ENCODE results near the gene PIBF1. TPM values are rescaled to one million over a fixed set of nuclear protein-coding genes. Genes with fewer than 3 reads are reported as not detected.

Gene PIBF1
- total RNA-seq, 1 experiment from 2014 or later = 30.6 TPM

GRCh38 chr13:72823081-72823480 lies 41.1 kb downstream of the PIBF1 start:
- Histone ChIP-seq H3K4me3 (ENCODE audit: low read depth, low read length, poor library complexity, severe bottlenecking) (no peak overlapping the region), H3K36me3 (ENCODE audit: insufficient read depth, low read length, poor library complexity, severe bottlenecking) (peaks cover 12% of the 10 kb centered on the region), H3K9me3 (ENCODE audit: low read depth, low read length, poor library complexity, severe bottlenecking) (no peaks in the 10 kb centered on the region), H3K27ac (ENCODE audit: low read depth, low read length, poor library complexity, severe bottlenecking) (no peak overlapping the region), H3K27me3 (replicated peaks; ENCODE audit: insufficient read depth, low read depth, low read length, poor library complexity) (no peaks in the 10 kb centered on the region), H3K4me1 (ENCODE audit: insufficient read depth, low read length, poor library complexity, severe bottlenecking) (no peaks in the 10 kb centered on the region)
- no TSS peak for BruUV-seq (replicated peaks)
- ChIA-PET CTCF (no interaction called here), POLR2A (ENCODE audit: low non-redundant PET) (no interaction called here)
- intact Hi-C loops (cut with micrococcal nuclease; ENCODE audit: unreplicated experiment) = no loop called here
- TF ChIP-seq CTCF (conservative IDR thresholded peaks at IDR 0.05; ENCODE audit: low read depth, low read length) (no peak), EZH2 (IDR thresholded peaks at IDR 0.05; ENCODE audit: borderline replicate concordance, low read depth, low read length, poor library complexity, severe bottlenecking) (no peak)
- no peak for DNase-seq (ENCODE audit: low spot score)

- no peaks in the 10 kb centered on the region for H3K9me3 ChIP-seq (ENCODE audit: low read depth, low read length, poor library complexity, severe bottlenecking)
- no peak for TF ChIP-seq CTCF (conservative IDR thresholded peaks at IDR 0.05; ENCODE audit: low read depth, low read length)
- TF ChIP-seq EZH2 (IDR thresholded peaks at IDR 0.05; ENCODE audit: borderline replicate concordance, low read depth, low read length, poor library complexity, severe bottlenecking) = no peak
- no peaks in the 10 kb centered on the region for H3K4me1 ChIP-seq (ENCODE audit: insufficient read depth, low read length, poor library complexity, severe bottlenecking)
- no peak overlapping the region for H3K4me3 ChIP-seq (ENCODE audit: low read depth, low read length, poor library complexity, severe bottlenecking)
- no peaks in the 10 kb centered on the region for H3K27me3 ChIP-seq (replicated peaks; ENCODE audit: insufficient read depth, low read depth, low read length, poor library complexity)
- H3K36me3 ChIP-seq (ENCODE audit: insufficient read depth, low read length, poor library complexity, severe bottlenecking) = peaks cover 12% of the 10 kb centered on the region
- no peak overlapping the region for H3K27ac ChIP-seq (ENCODE audit: low read depth, low read length, poor library complexity, severe bottlenecking)
- no TSS peak for BruUV-seq (replicated peaks)
- DNase-seq (ENCODE audit: low spot score) = no peak
- CTCF ChIA-PET = no interaction called here
- intact Hi-C loops (cut with micrococcal nuclease; ENCODE audit: unreplicated experiment) = no loop called here
- POLR2A ChIA-PET (ENCODE audit: low non-redundant PET) = no interaction called here
These were observed 41.8 kb downstream of the PIBF1 start for GRCh38 chr13:72823724-72824123.

GRCh38 chr13:72834601-72835000 lies 52.7 kb downstream of the PIBF1 start:
- Histone ChIP-seq H3K27ac (ENCODE audit: low read depth, low read length, poor library complexity, severe bottlenecking) (no peak overlapping the region), H3K36me3 (ENCODE audit: insufficient read depth, low read length, poor library complexity, severe bottlenecking) (peaks cover 9% of the 10 kb centered on the region), H3K27me3 (replicated peaks; ENCODE audit: insufficient read depth, low read depth, low read length, poor library complexity) (no peaks in the 10 kb centered on the region), H3K4me3 (ENCODE audit: low read depth, low read length, poor library complexity, severe bottlenecking) (no peak overlapping the region), H3K4me1 (ENCODE audit: insufficient read depth, low read length, poor library complexity, severe bottlenecking) (no peaks in the 10 kb centered on the region), H3K9me3 (ENCODE audit: low read depth, low read length, poor library complexity, severe bottlenecking) (no peaks in the 10 kb centered on the region)
- POLR2A ChIA-PET (ENCODE audit: low non-redundant PET) = no interaction called here
- intact Hi-C loops (cut with micrococcal nuclease; ENCODE audit: unreplicated experiment) = no loop called here
- no peak for DNase-seq (ENCODE audit: low spot score)
- CTCF ChIA-PET = no interaction called here
- no TSS peak for BruUV-seq (replicated peaks)
- TF ChIP-seq CTCF (conservative IDR thresholded peaks at IDR 0.05; ENCODE audit: low read depth, low read length) = no peak
- TF ChIP-seq EZH2 (IDR thresholded peaks at IDR 0.05; ENCODE audit: borderline replicate concordance, low read depth, low read length, poor library complexity, severe bottlenecking) = no peak

All from A673 (cell line).